Measurements from ENCODE around the gene MON1A. TPM values are rescaled to one million over a fixed set of nuclear protein-coding genes. Genes with fewer than 3 reads are reported as not detected.

Gene MON1A
- total RNA-seq, 2 donors from 2014 or later = 4.5 to 14.9 TPM

- Histone ChIP-seq H3K27me3 (peaks cover 23% of the 10 kb centered on the region), H3K4me3 (no peak overlapping the region), H3K9ac (ENCODE audit: low read depth in 2 of 2, low read length in 2 of 2) (no peak overlapping the region), H3K27ac (peak overlapping the region; percentile 4), H3K4me1 (peaks cover 20% of the 10 kb centered on the region), H3K9me3 (no peaks in the 10 kb centered on the region), H3K36me3 (no peaks in the 10 kb centered on the region)
- intact Hi-C loops (cut with DNase I) = no loop called here
- DNase-seq = peak; percentile 80
- TF ChIP-seq CTCF (IDR thresholded peaks at IDR 0.05) = no peak
Observed at GRCh38 chr3:49873623-49874022, 56.0 kb downstream of the MON1A start.

DNA sequence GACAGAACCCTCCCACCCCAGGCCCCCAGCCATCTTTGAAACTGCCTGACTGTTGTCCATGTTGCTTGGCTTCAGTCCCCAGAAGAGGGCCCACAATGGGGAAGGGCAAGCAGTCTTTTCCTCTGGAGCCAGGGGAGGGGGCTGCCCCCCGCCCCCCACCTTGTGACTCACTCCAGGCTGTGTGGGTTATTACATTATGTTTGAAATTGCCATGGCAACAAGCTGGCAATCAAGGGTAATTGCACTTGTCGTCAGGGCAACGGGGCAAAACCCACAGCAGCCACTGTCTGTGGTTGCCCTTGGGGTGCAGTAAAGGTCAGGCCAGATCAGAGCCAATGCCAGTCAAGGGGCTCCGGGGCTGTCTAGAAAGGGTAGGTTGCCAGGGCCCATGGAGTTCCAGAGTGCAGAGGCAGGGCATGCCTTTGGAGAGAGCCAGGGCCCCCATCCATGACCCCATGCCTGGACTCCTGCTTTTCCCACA is 56.8 kb downstream of the MON1A start:
- Histone ChIP-seq H3K4me1 (peaks cover 20% of the 10 kb centered on the region), H3K9me3 (no peaks in the 10 kb centered on the region), H3K36me3 (no peaks in the 10 kb centered on the region), H3K4me3 (no peak overlapping the region), H3K27ac (peak overlapping the region; percentile 4), H3K27me3 (peaks cover 28% of the 10 kb centered on the region), H3K9ac (ENCODE audit: low read depth in 2 of 2, low read length in 2 of 2) (no peak overlapping the region)
- intact Hi-C loops (cut with DNase I) = no loop called here
- no peak for TF ChIP-seq CTCF (IDR thresholded peaks at IDR 0.05)
- DNase-seq = no peak

DNA sequence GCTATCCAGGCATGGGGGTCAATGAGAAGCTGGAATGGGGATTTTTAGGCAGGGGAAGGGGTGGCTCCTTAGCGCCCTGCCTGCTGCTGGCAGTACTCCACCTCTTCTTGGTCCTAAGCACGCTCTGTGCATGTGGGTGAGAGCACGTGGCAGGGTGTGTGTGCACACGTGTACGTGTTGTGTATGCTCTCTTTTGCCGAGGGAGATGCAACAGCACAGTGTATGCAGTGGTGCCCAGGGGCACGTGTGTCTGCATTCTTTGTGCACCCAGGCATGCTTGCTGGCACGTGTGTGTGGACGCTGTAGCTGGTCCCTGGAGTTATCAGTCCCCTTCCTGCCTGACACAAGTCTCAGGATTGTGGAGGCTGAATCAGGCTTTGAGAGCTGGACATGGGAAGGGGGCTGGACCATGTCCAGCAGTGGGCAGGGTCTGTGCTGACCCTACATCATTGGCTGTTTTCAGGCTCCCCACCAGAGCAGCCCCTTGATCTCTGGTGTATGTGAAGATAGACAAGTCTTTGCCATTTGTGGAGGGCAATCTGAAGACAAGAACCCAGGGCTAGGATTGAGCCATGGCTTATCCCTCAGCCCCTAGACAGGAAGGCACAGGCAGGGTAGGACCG is 58.0 kb downstream of the MON1A start:
- Histone ChIP-seq H3K4me1 (peaks cover 20% of the 10 kb centered on the region), H3K9me3 (no peaks in the 10 kb centered on the region), H3K27me3 (peaks cover 28% of the 10 kb centered on the region), H3K9ac (ENCODE audit: low read depth in 2 of 2, low read length in 2 of 2) (no peak overlapping the region), H3K36me3 (no peaks in the 10 kb centered on the region), H3K4me3 (no peak overlapping the region), H3K27ac (no peak overlapping the region)
- no peak for TF ChIP-seq CTCF (IDR thresholded peaks at IDR 0.05)
- intact Hi-C loops (cut with DNase I) = no loop called here
- DNase-seq = no peak

DNA sequence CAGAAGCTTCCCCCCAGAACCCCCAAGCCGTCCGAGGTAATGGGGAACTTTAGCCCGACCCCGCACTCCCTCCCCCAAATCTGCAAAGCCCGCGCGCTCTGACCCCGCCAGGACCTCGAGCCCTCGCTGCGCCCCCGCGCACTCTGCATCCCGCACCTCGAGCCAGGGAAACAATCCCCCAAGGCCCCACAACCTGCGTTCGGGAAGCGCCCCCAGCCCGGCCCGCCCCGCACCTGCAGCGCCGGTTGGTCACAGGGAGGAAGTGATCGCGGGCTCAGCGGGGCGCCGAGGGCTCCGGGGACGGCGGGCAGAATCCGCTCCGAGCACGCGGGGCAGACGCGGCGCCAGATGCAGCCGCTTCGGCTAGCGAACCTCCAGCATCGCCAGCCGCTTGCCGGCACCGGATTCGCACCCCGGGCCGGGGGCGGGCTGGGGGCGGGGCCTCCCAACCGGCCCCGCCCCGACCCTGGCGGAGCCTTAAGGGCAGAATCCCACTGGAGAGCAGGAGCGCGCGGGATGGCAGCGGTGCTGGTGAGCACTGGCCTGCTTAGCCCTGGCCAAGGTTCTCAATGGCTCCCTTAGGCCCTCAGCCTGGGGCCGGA is 60.0 kb downstream of the MON1A start, which contains the start of gene CAMKV:
Gene CAMKV, minus strand, starts transcription at position 382 of the 602 bp plus-strand sequence. CDS start 7,518 bp downstream, outside the sequence.
- DNase-seq = no peak

More for the DNA sequence above, 60.0 kb downstream of the MON1A start, which contains the start of gene CAMKV:
- H3K27ac ChIP-seq = no peak within 1 kb of the TSS
- intact Hi-C loops (cut with DNase I) = no loop called here
- H3K36me3 ChIP-seq = no peaks in the 10 kb centered on the region
- H3K9ac ChIP-seq (ENCODE audit: low read depth in 2 of 2, low read length in 2 of 2) = no peak within 1 kb of the TSS
- H3K4me3 ChIP-seq = peak within 1 kb of the TSS; percentile 22
- H3K9me3 ChIP-seq = no peaks in the 10 kb centered on the region
- H3K27me3 ChIP-seq = peaks cover 28% of the 10 kb centered on the region
- peaks cover 20% of the 10 kb centered on the region for H3K4me1 ChIP-seq
- no peak for TF ChIP-seq CTCF (IDR thresholded peaks at IDR 0.05)
